Astrocyte (in vitro differentiated cells and primary cell): ENCODE results near the gene TM9SF3. TPM values are rescaled to one million over a fixed set of nuclear protein-coding genes. Genes with fewer than 3 reads are reported as not detected.

Experiments
- DNase-seq: peaks from one replicate; pipeline ENCODE4 v3.0.0-alpha.2; 2010; ENCODE audit warnings: low read depth
- FAIRE-seq: peaks from 2 replicates; lab custom pipeline; 2011; peaks lifted over from hg19 to GRCh38; lab: Jason Lieb, UNC
- H2AFZ ChIP-seq: 2 replicates; pipeline ENCODE4 v1.6.0; 2012; ENCODE audit warnings: low read depth, low read length, inconsistent platforms
- H3K27ac ChIP-seq: 2 replicates; pipeline ENCODE4 v1.5.1; 2011; ENCODE audit warnings: low read depth, low read length, inconsistent platforms
- H3K27me3 ChIP-seq: 2 replicates; pipeline ENCODE4 v1.6.0; 2011; ENCODE audit warnings: low read length, inconsistent platforms; ENCODE audit not compliant: insufficient read depth
- H3K36me3 ChIP-seq: 2 replicates; pipeline ENCODE4 v1.5.1; 2011; ENCODE audit warnings: low read length, inconsistent platforms; ENCODE audit not compliant: insufficient read depth
- H3K4me1 ChIP-seq: 2 replicates; pipeline ENCODE4 v1.5.1; 2011; ENCODE audit warnings: low read length, inconsistent platforms; ENCODE audit not compliant: insufficient read depth
- H3K4me2 ChIP-seq: 2 replicates; pipeline ENCODE4 v1.6.0; 2012; ENCODE audit warnings: low read length, inconsistent platforms
- H3K4me3 ChIP-seq: 2 replicates; pipeline ENCODE4 v1.5.1; 2011; ENCODE audit warnings: low read depth, mild to moderate bottlenecking, low read length, inconsistent platforms; ENCODE audit not compliant: insufficient read depth
- H3K79me2 ChIP-seq: 2 replicates; pipeline ENCODE4 v1.6.0; 2012; ENCODE audit warnings: mild to moderate bottlenecking, low read length, inconsistent platforms; ENCODE audit not compliant: insufficient read depth
- H3K9ac ChIP-seq: 2 replicates; pipeline ENCODE4 v1.6.0; 2012; ENCODE audit warnings: mild to moderate bottlenecking, low read length, inconsistent platforms
- H3K9me3 ChIP-seq: 2 replicates; pipeline ENCODE4 v1.5.1; 2012; ENCODE audit warnings: low read depth, mild to moderate bottlenecking, low read length, inconsistent platforms; ENCODE audit not compliant: insufficient read depth
- H4K20me1 ChIP-seq: 2 replicates; pipeline ENCODE4 v1.6.0; 2012; ENCODE audit warnings: low read length, inconsistent platforms; ENCODE audit not compliant: insufficient read depth
- H3K27ac Mint-ChIP-seq: one replicate; pipeline ENCODE4 v1.8.0; 2021; ENCODE audit warnings: mild to moderate bottlenecking, mixed read lengths; ENCODE audit not compliant: unreplicated experiment
- H3K27me3 Mint-ChIP-seq: one replicate; pipeline ENCODE4 v1.8.0; 2021; ENCODE audit warnings: low read depth, mixed read lengths; ENCODE audit not compliant: unreplicated experiment
- H3K36me3 Mint-ChIP-seq: one replicate; pipeline ENCODE4 v1.8.0; 2021; ENCODE audit warnings: low read depth, mixed read lengths; ENCODE audit not compliant: unreplicated experiment
- H3K4me1 Mint-ChIP-seq: one replicate; pipeline ENCODE4 v1.8.0; 2021; ENCODE audit warnings: low read depth, mixed read lengths; ENCODE audit not compliant: unreplicated experiment
- H3K4me3 Mint-ChIP-seq: one replicate; pipeline ENCODE4 v1.8.0; 2021; ENCODE audit warnings: mild to moderate bottlenecking, moderate library complexity, mixed read lengths; ENCODE audit not compliant: unreplicated experiment
- H3K9me3 Mint-ChIP-seq: one replicate; pipeline ENCODE4 v1.8.0; 2021; ENCODE audit warnings: mild to moderate bottlenecking, mixed read lengths; ENCODE audit not compliant: unreplicated experiment
- CTCF ChIP-seq: IDR thresholded peaks from 2 replicates; pipeline ENCODE4 v1.5.1; 2011; ENCODE audit warnings: low read depth, mild to moderate bottlenecking, inconsistent platforms, low read length, moderate library complexity; ENCODE audit not compliant: insufficient read depth
- EZH2 ChIP-seq: IDR thresholded peaks from 2 replicates; pipeline ENCODE4 v1.6.1; 2012; ENCODE audit warnings: mild to moderate bottlenecking, low read length, inconsistent platforms; ENCODE audit not compliant: insufficient read depth
- total RNA-seq: library from RNA; stranded (reverse); gene quantifications from 2 replicates; pipeline ENCODE4 v1.2.1, GENCODE V29; 2021

Gene TM9SF3
- total RNA-seq, 1 donor from 2014 or later = 200 TPM

DNA sequence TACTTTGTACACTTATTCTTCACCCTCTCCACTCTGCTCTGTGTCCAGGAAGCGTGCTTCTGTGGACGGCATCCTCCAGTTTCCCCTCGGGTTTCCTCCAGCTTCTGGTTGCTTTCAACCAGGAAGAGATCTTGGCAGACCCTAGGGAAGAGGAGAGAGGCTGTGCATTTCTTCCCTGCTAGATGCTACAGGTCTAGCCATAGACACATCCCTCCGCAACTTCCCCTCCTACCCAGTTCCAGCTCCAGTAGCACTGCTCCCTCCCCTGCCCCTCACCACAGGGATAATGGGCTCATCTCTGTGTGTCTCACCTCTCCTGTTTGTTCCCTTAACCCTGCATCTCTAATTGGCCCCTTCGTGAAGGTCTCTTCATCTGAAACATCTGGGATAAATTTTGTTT is 89.4 kb downstream of the TM9SF3 start:
- H3K4me2 ChIP-seq = no peak overlapping the region
- peaks cover 4% of the 10 kb centered on the region for H3K4me1 ChIP-seq
- Mint-ChIP-seq H3K36me3 (peaks cover 11% of the 10 kb centered on the region), H3K9me3 (peaks cover 3% of the 10 kb centered on the region), H3K27ac (peak overlapping the region; percentile 26), H3K4me3 (no peak overlapping the region), H3K4me1 (peaks cover 19% of the 10 kb centered on the region), H3K27me3 (peaks cover 10% of the 10 kb centered on the region)
- H3K9ac ChIP-seq = no peak overlapping the region
- DNase-seq = no peak
- no peak overlapping the region for H2AFZ ChIP-seq
- FAIRE-seq = no peak
- H3K27me3 ChIP-seq = no peaks in the 10 kb centered on the region
- H4K20me1 ChIP-seq = no peaks in the 10 kb centered on the region
- no peak overlapping the region for H3K27ac ChIP-seq
- H3K4me3 ChIP-seq = no peak overlapping the region
- TF ChIP-seq CTCF (no peak), EZH2 (no peak)
- no peaks in the 10 kb centered on the region for H3K9me3 ChIP-seq
- no peaks in the 10 kb centered on the region for H3K79me2 ChIP-seq
- H3K36me3 ChIP-seq = no peaks in the 10 kb centered on the region

- FAIRE-seq = no peak
- no peak overlapping the region for H3K9ac ChIP-seq
- no peak for DNase-seq
- no peaks in the 10 kb centered on the region for H3K27me3 ChIP-seq
- H3K36me3 ChIP-seq = no peaks in the 10 kb centered on the region
- no peaks in the 10 kb centered on the region for H4K20me1 ChIP-seq
- H3K4me2 ChIP-seq = no peak overlapping the region
- Mint-ChIP-seq H3K9me3 (peaks cover 3% of the 10 kb centered on the region), H3K27ac (no peak overlapping the region), H3K36me3 (peaks cover 9% of the 10 kb centered on the region), H3K4me3 (no peak overlapping the region), H3K27me3 (peaks cover 13% of the 10 kb centered on the region), H3K4me1 (peaks cover 9% of the 10 kb centered on the region)
- H3K79me2 ChIP-seq = no peaks in the 10 kb centered on the region
- no peaks in the 10 kb centered on the region for H3K4me1 ChIP-seq
- H3K27ac ChIP-seq = no peak overlapping the region
- no peak for TF ChIP-seq CTCF
- TF ChIP-seq EZH2 = no peak
- no peaks in the 10 kb centered on the region for H3K9me3 ChIP-seq
- no peak overlapping the region for H3K4me3 ChIP-seq
- no peak overlapping the region for H2AFZ ChIP-seq
Measured at GRCh38 chr10:96496281-96496925, 90.4 kb downstream of the TM9SF3 start.

DNA sequence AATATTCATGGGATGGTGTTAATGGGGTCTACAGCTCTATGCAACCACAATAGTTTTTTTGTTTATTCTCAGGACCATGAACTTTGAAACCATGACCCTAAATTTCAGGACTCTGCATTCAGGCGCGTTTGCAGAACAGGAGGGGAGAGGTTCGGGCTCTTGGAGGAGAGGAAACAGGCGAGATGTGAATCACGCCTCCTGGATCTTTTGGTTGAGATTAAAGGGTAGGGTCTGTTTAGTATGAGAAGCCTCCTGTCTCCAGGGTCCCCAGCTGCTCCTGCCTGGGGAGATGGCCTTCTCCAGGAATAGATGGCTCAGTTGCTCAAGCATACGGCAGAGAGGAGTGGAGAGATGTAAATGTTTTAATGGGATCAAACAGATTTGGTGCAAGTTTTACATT is 91.3 kb downstream of the TM9SF3 start:
- no peaks in the 10 kb centered on the region for H3K27me3 ChIP-seq
- no peaks in the 10 kb centered on the region for H3K79me2 ChIP-seq
- H3K4me3 Mint-ChIP-seq = no peak overlapping the region
- no peaks in the 10 kb centered on the region for H3K4me1 ChIP-seq
- no peak overlapping the region for H3K4me3 ChIP-seq
- peaks cover 3% of the 10 kb centered on the region for H3K9me3 Mint-ChIP-seq
- H3K27ac ChIP-seq = no peak overlapping the region
- H3K4me2 ChIP-seq = no peak overlapping the region
- no peaks in the 10 kb centered on the region for H3K9me3 ChIP-seq
- peaks cover 13% of the 10 kb centered on the region for H3K27me3 Mint-ChIP-seq
- FAIRE-seq (no peak), DNase-seq (no peak)
- no peaks in the 10 kb centered on the region for H3K36me3 ChIP-seq
- TF ChIP-seq CTCF (no peak), EZH2 (no peak)
- no peak overlapping the region for H2AFZ ChIP-seq
- H3K4me1 Mint-ChIP-seq = peaks cover 7% of the 10 kb centered on the region
- peaks cover 9% of the 10 kb centered on the region for H3K36me3 Mint-ChIP-seq
- no peak overlapping the region for H3K27ac Mint-ChIP-seq
- no peak overlapping the region for H3K9ac ChIP-seq
- H4K20me1 ChIP-seq = no peaks in the 10 kb centered on the region
